NCI-H524 treated with DMSO at 0.1 percent for 48 hours (cell line): ENCODE results near the gene HSD17B8.
A peak's percentile ranks its signal among the peaks of the same experiment; 100 is the strongest.
"Not testable (repeated sequence)": the region's sequence is repeated elsewhere in the genome, so short reads cannot be mapped to it uniquely, and the experiment has no call there.

Experiments
- DNase-seq: peaks from one replicate; lab custom pipeline; 2025; lab: John Stamatoyannopoulos, UW

Gene HSD17B8

DNA sequence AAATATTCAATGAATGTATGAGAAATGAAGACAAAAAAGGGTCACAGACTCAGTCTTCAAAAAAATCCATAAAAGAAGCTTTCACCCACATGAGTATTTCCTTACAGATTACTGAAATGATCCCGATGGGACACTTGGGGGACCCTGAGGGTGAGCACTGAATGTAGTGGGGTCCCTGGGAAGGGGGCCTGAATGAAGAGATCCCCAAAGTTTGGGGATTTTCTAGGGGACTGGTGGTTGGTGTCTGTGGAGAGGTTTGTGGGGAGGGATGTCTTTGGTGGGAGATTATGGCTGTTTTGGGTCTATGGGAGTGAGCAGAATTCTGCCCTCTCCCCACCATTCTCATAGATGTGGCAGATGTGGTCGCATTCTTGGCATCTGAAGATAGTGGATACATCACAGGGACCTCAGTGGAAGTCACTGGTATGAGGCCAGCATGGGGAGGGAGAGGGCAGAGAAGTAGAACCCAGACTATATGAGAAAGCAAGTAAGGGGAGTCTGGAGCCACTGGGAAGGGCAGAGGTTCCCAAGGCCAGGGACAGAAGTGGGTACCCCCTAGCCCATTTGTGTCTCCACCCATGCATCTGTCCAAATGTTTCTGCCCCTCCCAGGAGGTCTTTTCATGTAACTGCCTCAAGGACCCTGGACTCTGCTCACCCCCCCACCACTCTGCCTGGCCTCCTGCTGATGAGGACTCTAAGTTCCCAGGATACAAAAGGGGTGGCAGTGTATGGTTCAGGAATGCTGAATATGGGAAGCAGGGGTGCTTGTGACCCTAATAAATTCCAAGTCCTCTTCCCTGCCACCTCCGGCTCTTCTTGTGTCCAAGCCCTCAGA lies 1.8 kb downstream of the HSD17B8 start:
- DNase-seq = no peak

DNA sequence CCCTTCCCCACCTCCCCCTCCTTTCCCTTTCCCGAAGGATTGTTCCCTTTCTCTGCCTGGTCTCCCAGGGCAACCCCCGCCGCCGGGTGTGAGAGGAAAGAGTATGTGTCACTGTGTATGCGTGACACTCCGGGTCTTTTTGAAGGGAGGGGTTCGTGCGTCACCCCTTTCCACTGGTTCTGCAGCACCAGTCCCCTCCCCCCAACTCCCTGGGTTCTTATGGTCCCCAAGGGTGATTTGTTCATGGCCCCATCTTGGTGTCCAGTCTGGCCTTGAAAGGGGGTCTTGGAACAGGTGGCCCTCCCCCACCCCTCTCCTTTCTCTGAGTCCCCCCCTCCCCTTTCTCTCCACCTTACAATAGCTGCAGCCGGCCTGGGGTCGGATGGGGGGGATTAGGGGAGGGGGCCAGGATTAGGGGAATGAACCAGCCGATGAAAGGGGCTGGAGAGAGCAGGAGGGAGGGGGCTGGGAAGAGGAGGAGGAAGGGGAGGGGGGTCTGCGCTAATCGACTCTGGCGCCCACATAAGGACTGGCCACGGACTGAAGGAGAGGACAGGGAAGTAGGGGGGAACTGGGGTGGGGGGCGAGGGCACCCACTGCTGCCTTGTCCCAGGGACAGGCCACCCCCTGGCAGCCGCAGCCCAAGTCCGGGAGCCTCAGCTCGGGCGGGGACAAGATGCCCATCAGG lies 2.6 kb downstream of the HSD17B8 start:
- DNase-seq = no peak

DNA sequence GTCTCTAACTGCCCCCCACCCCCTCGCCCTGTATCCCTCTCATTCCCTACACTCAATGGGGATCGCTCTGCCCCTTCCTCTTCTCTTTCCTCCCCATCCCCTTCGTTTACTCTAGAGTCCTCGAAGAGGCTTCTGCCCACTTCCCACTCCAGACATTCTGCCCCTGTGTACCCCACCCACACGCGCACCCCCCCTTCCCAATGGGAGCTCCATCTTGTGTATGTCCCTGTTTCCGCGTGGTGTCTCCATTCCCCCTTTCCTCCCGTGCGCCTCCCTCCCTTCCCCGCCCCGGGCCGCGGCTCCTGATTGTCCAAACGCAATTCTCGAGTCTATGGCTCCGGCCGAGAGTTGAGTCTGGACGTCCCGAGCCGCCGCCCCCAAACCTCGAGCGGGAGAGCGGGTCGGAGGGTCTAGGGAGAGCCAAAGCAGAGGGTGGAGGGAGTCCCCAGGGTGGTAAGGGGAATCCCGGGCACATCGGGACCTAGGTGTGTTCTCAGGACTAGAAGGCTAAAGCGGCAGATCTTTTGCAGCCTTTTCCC lies 3.2 kb downstream of the HSD17B8 start:
- no peak for DNase-seq

DNA sequence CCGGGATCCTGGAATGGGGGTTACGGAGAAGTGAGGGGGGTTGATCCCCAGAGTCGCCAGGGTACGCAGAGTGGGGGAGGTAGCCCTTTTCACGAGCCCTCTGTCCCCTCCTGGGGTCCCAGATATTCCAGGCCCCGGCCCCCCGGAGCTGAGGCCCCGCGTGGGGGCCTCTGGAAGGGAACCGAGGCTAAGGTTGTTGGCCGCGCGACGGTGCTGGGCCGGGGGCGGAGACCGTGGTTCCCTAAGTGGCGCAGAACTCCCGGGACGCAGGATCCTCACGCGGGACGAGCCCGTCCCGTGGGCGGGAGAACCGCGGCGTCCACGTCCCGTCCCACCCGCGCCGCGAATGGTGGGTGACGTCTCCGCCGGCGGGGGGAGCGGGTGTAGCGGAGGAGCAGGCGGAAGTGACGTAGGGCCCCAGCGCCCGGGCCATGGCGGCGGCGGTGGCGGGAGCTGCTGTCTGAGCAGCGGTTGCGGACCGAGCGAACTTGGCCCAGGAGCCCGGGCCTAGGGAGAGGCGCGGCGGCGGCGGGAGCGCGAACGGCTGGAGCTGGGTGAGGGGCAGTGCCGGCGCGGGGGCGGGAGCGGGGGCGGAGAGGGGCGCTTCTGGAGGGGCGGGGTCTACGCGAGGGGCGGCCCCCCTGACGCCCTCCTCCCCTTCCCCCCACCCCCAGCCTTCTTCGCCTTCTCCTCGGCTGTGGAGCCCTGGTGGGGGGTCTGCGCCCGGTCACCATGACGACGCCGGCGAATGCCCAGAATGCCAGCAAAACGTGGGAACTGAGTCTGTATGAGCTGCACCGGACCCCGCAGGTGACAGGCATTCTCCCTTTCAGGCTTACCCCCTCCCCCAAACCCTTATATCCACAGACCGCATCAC lies 3.9 kb downstream of the HSD17B8 start, which contains the start of gene RING1:
Gene RING1 (plus strand): TSS at position 410 of the 877 bp plus-strand sequence. CDS start 323 bp downstream, at position 733.
- peak; percentile 17 for DNase-seq

DNA sequence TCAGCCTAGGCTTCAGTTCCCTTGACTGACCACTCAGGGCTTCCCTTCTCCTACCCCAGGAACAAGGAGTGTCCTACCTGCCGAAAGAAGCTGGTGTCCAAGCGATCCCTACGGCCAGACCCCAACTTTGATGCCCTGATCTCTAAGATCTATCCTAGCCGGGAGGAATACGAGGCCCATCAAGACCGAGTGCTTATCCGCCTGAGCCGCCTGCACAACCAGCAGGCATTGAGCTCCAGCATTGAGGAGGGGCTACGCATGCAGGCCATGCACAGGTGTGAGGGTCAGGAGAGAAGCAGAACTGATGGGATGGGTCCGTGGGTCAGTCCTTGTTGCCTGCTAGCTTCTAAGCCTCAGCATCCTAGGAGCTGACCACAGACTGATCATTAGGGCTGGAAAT lies 5.4 kb downstream of the HSD17B8 start:
- no peak for DNase-seq

DNA sequence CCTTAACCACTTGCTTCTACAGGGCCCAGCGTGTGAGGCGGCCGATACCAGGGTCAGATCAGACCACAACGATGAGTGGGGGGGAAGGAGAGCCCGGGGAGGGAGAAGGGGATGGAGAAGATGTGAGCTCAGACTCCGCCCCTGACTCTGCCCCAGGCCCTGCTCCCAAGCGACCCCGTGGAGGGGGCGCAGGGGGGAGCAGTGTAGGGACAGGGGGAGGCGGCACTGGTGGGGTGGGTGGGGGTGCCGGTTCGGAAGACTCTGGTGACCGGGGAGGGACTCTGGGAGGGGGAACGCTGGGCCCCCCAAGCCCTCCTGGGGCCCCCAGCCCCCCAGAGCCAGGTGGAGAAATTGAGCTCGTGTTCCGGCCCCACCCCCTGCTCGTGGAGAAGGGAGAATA lies 6.7 kb downstream of the HSD17B8 start:
- DNase-seq = no peak

DNA sequence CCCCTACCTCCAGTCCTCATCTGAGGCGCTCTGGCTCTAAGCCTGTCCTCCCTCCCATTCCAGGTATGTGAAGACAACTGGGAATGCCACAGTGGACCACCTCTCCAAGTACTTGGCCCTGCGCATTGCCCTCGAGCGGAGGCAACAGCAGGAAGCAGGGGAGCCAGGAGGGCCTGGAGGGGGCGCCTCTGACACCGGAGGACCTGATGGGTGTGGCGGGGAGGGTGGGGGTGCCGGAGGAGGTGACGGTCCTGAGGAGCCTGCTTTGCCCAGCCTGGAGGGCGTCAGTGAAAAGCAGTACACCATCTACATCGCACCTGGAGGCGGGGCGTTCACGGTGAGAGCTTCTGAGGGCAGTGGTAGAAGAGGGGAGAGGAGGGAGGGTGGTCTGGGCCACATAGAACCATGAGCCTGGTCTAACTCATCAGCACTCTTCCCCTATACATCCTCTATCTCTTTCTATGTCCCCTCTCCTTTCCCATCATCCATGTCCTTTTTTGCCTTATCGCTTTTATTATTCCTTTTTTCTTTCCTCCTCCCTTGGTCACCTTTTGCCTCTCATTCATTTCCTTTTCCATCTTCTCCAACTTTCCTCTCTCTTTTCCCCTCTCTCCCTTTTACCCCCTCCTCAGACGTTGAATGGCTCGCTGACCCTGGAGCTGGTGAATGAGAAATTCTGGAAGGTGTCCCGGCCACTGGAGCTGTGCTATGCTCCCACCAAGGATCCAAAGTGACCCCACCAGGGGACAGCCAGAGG lies 7.4 kb downstream of the HSD17B8 start:
- DNase-seq = no peak

DNA sequence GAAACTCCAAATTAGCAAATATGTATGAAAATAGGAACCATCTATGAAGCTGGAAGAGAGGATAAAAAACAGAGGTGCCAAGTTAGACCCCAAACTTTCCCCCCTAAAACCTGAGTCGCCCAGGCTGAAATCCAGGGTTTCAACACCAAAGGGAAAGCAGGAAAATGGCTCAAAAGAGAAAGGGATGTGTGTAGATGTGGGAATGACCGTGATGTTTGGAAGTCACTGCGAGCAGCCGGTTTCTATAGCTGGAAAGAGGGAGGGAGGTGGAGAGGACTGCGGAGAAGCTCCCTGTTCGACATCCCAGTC lies 8.4 kb downstream of the HSD17B8 start:
- DNase-seq = no peak

DNA sequence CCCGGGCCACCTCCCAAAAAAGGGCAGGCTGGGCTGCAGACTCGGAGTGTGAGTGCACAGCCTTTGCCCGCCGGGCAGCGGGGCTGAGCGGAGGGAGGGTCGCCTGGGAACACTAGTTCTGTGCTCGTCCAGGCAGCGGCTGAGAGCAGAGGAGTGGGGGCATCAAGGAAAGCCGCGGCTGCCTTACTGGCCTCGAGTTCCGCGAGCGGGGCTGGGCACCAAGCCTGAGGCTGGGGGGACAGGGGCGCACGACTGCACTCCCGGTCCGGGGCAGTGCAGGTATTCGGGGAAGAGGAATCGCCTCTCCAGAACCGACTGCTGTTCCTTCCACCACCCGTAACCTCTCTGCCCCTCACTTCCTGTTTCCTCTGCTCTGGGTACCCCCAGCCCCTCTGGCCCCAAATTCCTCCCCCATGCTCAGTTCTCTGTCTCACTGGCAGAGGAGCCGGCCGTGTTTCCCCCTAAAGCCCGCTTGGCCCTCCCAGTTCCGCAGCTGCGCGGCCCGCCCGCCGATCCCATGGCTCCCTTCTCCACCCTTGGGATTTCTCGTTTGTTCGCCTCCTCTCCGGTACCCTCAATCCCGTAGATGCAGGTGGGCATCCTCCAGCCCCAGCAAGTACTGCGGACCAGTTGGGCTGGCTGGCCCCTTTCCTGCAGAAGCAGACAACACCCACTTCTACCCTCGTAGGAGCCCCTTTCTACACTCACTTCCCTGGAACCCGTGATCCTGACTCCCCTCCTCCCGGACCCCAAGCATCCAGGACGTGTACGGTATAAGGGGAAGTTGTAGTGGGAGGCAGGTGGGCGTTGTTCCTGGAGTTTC lies 8.9 kb downstream of the HSD17B8 start:
- no peak for DNase-seq

DNA sequence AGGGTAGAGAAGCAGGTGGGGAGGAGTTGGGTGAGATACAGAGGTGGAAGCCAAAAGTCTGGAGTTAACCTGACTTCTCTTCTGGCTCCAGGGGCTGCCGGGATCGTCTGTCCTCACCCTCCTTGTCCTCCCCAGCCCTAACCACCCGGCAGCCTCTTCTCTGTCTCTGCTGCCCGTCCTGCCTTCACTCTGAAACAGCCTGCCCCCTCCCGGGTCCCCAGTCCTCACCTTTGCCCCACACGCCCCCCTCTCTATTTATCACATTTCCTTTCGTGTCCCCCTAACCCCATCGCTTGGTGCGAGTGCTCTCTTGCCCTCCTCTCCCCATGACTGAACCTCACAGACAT lies 9.5 kb downstream of the HSD17B8 start:
- DNase-seq = no peak

DNA sequence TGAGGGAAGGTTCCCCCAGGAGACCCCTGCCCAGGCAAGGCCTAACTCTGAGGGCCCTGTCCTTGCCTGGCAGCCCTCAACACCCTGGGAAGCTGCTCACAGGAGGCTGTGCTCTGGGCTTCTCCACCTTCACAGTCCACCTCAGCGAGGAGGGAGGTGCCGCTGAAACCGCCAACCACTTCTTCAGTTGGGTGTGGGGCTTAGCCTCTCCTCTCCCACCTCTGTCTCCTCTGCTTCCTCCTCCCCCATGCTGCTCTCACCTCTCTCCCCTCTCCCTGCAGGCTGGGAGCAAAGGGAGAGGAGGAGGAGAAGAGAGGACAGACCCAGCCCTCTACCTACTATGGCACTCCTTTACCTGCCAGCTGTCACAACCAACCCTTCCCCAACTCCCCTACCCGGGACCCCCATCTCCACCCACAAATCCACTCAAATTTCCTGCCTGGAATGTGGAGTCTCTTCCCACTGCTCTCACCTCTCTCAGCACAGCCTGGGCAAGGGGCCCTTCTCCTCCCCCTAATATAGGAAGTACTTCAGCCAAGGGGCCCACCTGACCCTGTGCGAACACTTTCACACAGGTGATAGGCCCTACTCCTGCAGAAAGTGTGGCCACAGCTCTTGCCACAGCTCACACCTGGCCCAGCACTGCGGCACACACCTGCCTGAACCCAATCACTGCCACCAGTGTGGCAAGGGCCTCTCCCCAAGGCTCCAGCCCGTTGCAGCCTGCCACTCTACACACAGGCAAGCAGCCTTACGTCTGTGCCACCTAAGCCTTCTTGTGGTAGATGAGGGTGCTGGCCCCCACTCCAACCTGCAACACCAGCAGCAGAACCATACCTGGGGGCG lies 11.0 kb downstream of the HSD17B8 start:
- no peak for DNase-seq

DNA sequence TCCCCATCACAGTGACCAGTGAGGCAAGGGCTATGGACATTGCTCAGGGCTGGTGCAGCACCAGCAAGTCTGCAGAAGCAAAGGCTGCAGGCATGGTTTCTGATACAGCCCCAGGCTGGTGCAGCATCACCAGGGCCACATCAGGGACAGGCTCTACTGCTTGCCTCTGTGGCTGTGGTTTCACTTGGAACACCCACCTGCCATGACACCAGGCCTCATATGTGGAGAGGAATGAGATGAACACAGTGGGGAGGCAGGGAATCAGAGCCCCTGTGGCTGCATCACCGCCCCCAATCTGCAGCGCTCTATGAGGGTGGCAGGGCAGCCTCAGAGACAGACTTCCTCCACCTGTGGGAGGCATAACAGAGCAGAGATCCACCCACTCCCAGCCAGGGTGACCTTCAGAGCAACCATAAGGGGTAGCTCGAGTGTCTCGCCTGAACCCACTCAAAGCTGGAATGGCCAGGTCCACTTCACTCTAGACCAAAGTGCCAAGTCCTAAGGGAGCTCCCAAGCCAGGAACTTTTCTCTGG lies 11.7 kb downstream of the HSD17B8 start:
- DNase-seq = no peak

DNA sequence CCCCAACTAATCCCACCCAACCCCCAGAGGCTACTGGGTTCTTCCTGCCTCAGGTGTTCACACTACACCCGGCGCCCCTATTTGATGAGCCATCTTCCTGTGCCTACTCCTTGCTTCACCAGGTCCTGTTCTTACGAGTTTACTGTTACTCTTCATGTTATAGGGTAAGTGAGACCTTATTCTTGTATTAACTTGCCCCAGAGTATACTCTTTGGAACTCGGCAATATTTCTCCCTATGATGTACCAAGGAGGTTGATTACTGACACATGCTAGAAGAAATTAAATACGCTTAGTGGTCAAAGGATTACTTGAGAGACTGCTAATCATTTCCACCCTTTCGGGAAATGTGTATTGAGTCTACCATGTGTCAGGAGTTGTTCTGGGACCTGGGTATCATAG lies 12.8 kb downstream of the HSD17B8 start:
- DNase-seq = no peak

DNA sequence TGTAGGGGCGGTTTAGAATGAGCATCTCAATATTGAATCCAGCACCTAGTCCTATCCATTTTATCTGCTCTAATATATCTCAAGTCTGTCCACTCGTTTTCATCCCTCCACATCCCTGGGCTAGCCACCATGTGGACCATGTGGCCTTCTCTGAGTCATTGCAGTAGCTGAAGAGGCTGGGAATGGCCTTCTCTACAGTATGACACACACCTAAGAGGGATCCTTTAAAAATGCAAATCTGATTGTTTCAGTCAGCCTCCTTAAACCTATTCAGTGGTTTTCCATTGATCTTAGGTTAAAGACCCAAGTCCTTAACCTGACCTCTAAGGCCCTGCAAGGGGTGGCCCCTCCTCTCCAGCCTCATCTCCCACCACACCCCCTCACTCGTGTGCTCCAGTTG lies 13.2 kb downstream of the HSD17B8 start:
- no peak for DNase-seq

DNA sequence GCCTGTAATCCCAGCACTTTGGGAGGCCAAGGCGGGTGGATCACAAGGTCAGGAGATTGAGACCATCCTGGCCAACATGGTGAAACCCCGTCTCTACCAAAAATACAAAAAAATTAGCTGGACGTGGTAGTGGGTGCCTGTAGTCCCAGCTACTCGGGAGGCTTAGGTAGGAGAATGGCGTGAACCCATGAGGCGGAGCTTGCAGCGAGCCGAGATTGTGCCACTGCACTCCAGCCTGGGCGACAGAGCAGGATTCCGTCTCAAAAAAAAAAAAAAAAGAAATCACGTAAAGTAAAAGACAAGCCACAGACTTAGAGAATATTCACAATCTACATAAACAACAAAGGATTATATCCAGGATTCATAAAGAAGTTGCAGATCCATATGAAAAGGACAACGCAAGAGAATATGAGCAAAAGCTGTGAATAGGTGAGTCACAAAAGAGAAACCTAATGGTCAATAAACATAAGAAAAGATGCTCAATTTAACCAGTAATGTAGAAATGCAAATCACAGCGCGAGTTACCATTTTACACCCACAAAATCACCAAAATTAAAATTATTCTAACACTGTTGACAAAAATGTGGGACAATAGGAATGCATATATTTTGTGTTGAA lies 22.2 kb downstream of the HSD17B8 start:
- not testable (repeated sequence) for DNase-seq

DNA sequence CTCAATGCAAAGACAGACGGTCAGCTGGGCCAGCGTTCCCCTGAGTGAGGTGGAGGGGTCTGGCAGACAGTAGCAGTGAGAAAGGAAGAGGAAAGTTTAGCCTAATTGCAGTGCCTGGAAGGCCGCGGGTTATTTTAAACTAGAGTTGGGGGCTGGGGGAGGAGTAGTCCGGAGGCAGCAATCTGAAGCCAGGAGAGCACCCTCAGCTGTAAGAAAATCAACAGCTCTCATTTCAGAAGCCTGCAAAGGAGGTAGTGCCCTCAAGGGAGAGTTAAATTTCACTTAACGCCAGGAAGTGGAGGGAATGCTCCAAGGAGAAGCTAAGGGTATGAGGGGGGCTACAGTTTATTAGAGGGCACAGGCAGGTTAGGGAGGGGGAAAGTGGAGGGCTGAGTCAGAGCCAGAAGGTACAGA lies 30.8 kb downstream of the HSD17B8 start:
- no peak for DNase-seq

DNA sequence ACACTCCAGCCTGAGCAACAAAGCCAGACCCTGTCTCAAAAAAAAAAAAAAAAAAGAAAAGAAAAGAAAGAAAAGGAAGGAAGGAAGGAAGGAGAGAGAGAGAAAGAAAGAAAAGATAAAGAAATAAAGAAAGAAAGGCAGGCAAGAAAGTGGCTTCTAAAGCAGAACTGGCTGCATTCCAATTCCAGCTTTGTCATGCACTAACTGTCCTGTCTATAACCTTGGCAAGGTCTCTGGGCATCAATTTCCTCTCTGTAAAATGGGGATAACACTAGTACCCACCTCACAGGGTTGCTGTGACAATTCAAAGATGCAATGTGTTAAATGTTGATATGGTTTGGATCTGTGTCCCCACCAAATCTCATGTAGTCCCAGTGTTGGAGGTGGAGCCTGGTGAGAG lies 31.9 kb downstream of the HSD17B8 start:
- no peak for DNase-seq

DNA sequence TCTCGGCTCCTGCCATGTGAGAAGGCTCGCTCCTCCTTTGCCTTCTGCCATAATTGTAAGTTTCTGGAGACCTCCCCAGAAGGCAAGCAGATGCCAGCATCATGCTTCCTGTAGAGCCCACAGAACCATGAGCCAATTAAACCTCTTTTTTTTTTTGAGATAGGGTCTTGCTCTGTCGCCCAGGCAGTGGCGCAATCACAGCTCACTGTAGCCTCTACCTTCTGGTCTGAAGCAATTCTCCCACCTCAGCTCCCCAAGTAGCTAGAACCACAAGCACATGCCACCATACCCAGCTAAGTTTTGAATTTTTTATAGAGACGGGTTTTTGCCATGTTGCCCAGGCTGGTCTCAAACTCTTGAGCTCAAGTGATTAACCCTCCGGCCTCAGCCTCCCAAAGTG lies 32.4 kb downstream of the HSD17B8 start:
- no peak for DNase-seq

DNA sequence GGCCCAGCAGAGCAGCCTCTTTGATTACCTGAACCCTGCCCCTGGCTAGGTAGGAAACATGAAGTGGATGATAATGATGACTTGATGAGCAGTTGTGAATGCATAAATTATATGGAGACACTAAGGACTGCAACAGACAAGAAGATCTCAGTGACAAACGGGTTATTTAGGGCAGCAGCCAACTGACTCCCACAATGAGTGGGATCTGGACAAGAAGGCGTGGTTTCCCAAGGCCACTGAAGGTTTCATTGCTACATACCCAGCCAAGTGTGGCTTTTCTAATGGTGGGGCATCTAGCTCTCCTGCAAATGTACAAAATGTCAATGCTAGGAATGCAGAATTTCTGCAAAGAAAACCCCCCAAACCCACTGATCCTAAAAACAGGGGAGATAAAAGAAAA lies 33.3 kb downstream of the HSD17B8 start:
- DNase-seq = no peak
